Measurements from ENCODE around the gene PYDC2.

PYDC2 gene

DNA sequence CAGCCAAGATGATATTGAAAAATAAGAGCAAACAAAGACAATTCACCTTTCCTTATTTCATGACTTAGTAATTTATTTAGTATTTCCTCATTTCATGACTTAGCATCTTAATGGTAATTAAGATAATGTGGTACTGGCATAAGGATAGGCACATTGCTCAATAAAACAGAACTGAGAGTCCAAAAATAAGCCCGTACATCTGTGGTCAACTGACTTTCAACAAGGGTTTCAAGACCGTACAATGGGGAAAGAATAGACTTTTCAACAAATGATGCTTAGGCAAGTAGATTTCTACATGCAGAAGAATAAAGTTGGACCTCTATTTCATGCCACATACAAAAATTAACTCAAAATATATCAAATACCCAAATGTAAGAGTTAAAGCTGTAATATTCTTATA lies 603 bp upstream of the PYDC2 start:
- H3K9ac ChIP-seq (ENCODE audit: low read length): no peak overlapping the region
- TF ChIP-seq EZH2phosphoT487 (conservative IDR thresholded peaks at IDR 0.05; ENCODE audit: low read length): no peak
- TF ChIP-seq, protein P1, sequence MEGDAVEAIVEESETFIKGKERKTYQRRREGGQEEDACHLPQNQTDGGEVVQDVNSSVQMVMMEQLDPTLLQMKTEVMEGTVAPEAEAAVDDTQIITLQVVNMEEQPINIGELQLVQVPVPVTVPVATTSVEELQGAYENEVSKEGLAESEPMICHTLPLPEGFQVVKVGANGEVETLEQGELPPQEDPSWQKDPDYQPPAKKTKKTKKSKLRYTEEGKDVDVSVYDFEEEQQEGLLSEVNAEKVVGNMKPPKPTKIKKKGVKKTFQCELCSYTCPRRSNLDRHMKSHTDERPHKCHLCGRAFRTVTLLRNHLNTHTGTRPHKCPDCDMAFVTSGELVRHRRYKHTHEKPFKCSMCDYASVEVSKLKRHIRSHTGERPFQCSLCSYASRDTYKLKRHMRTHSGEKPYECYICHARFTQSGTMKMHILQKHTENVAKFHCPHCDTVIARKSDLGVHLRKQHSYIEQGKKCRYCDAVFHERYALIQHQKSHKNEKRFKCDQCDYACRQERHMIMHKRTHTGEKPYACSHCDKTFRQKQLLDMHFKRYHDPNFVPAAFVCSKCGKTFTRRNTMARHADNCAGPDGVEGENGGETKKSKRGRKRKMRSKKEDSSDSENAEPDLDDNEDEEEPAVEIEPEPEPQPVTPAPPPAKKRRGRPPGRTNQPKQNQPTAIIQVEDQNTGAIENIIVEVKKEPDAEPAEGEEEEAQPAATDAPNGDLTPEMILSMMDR (IDR thresholded peaks at IDR 0.05; ENCODE audit: insufficient read depth, low read length, poor library complexity, severe bottlenecking): no peak
- H4K20me1 ChIP-seq (ENCODE audit: low read depth, low read length): no peaks in the 10 kb centered on the region
- no peaks in the 10 kb centered on the region for H3K27me3 ChIP-seq (ENCODE audit: low read length)
- H2AFZ ChIP-seq (ENCODE audit: low read depth, low read length, severe bottlenecking): no peak overlapping the region
- no peaks in the 10 kb centered on the region for H3K36me3 ChIP-seq (ENCODE audit: low read length)
- H3K9me3 ChIP-seq (ENCODE audit: insufficient read depth, low read length): no peaks in the 10 kb centered on the region
- H3K4me3 ChIP-seq (ENCODE audit: insufficient read depth, low read length, poor library complexity, severe bottlenecking): no peak overlapping the region
- H3K79me2 ChIP-seq (ENCODE audit: insufficient read depth, low read length): no peaks in the 10 kb centered on the region
- H3K4me2 ChIP-seq (ENCODE audit: low read depth, low read length, poor library complexity, severe bottlenecking): no peak overlapping the region
- no peak overlapping the region for H3K27ac ChIP-seq (ENCODE audit: low read depth, low read length)
- H3K9me2 ChIP-seq (replicated peaks; ENCODE audit: insufficient read depth, low read length): no peaks in the 10 kb centered on the region
- no peaks in the 10 kb centered on the region for H3F3A ChIP-seq (ENCODE audit: insufficient read depth)

GRCh38 chr3:191470080-191470479 lies 9.1 kb downstream of the PYDC2 start:
- Histone ChIP-seq H3K4me2 (ENCODE audit: low read depth, low read length, poor library complexity, severe bottlenecking) (no peak overlapping the region), H3K9ac (ENCODE audit: low read length) (no peak overlapping the region), H3K4me3 (ENCODE audit: insufficient read depth, low read length, poor library complexity, severe bottlenecking) (no peak overlapping the region), H3K27me3 (ENCODE audit: low read length) (no peaks in the 10 kb centered on the region), H3K79me2 (ENCODE audit: insufficient read depth, low read length) (no peaks in the 10 kb centered on the region), H3K9me3 (ENCODE audit: insufficient read depth, low read length) (no peaks in the 10 kb centered on the region), H3K27ac (ENCODE audit: low read depth, low read length) (no peak overlapping the region), H3K36me3 (ENCODE audit: low read length) (no peaks in the 10 kb centered on the region), H2AFZ (ENCODE audit: low read depth, low read length, severe bottlenecking) (no peak overlapping the region), H3F3A (ENCODE audit: insufficient read depth) (no peaks in the 10 kb centered on the region), H3K9me2 (replicated peaks; ENCODE audit: insufficient read depth, low read length) (no peaks in the 10 kb centered on the region), H4K20me1 (ENCODE audit: low read depth, low read length) (no peaks in the 10 kb centered on the region)
- TF ChIP-seq, protein P1 (IDR thresholded peaks at IDR 0.05; ENCODE audit: insufficient read depth, low read length, poor library complexity, severe bottlenecking): no peak
- TF ChIP-seq EZH2phosphoT487 (conservative IDR thresholded peaks at IDR 0.05; ENCODE audit: low read length): no peak

GRCh38 chr3:191470545-191470944 lies 9.6 kb downstream of the PYDC2 start:
- Histone ChIP-seq H3K4me3 (ENCODE audit: insufficient read depth, low read length, poor library complexity, severe bottlenecking) (no peak overlapping the region), H4K20me1 (ENCODE audit: low read depth, low read length) (no peaks in the 10 kb centered on the region), H3K36me3 (ENCODE audit: low read length) (no peaks in the 10 kb centered on the region), H3K9ac (ENCODE audit: low read length) (no peak overlapping the region), H3K9me2 (replicated peaks; ENCODE audit: insufficient read depth, low read length) (no peaks in the 10 kb centered on the region), H3K27ac (ENCODE audit: low read depth, low read length) (no peak overlapping the region), H3K9me3 (ENCODE audit: insufficient read depth, low read length) (no peaks in the 10 kb centered on the region), H3F3A (ENCODE audit: insufficient read depth) (no peaks in the 10 kb centered on the region), H3K27me3 (ENCODE audit: low read length) (no peaks in the 10 kb centered on the region), H3K79me2 (ENCODE audit: insufficient read depth, low read length) (no peaks in the 10 kb centered on the region), H2AFZ (ENCODE audit: low read depth, low read length, severe bottlenecking) (no peak overlapping the region), H3K4me2 (ENCODE audit: low read depth, low read length, poor library complexity, severe bottlenecking) (no peak overlapping the region)
- TF ChIP-seq, protein P1 (IDR thresholded peaks at IDR 0.05; ENCODE audit: insufficient read depth, low read length, poor library complexity, severe bottlenecking): no peak
- no peak for TF ChIP-seq EZH2phosphoT487 (conservative IDR thresholded peaks at IDR 0.05; ENCODE audit: low read length)

Measured in SU-DHL-6 (cell line).